Stimulated activated CD4-positive, alpha-beta T cell treated with anti-CD3 and anti-CD28 coated beads, Interleukin-4, amount 100 ng/mL, for 1 hour (primary cell): Measurements from ENCODE around the gene IGFBP1.

ENCODE experiments used
- DNase-seq: peaks from one replicate; pipeline ENCODE4 v3.0.0-alpha.2; 2020

IGFBP1 gene

GRCh38 chr7:45940237-45940781 lies 52.0 kb downstream of the IGFBP1 start:
- peak; percentile 23 for DNase-seq

GRCh38 chr7:45940939-45941338 lies 52.7 kb downstream of the IGFBP1 start:
- no peak for DNase-seq
